OCI-LY7 (cell line): ENCODE data around the gene EIF2B1.

Experiments
- EZH2phosphoT487 ChIP-seq: fragments of 200-600 bp; sonication (generic); IDR thresholded peaks from 2 replicates; pipeline ENCODE4 v1.6.1; 2018; ENCODE audit warnings: low read depth, borderline replicate concordance, mild to moderate bottlenecking, mixed run types, antibody characterized with exemption, low read length, moderate library complexity, mixed read lengths
- TF ChIP-seq, protein P1 (sequence below): fragments of 200-600 bp; sonication (generic); conservative IDR thresholded peaks from 2 replicates; pipeline ENCODE4 v1.5.1; 2014; ENCODE audit warnings: mild to moderate bottlenecking, antibody characterized with exemption, low read length, moderate library complexity, mixed read lengths

DNA sequence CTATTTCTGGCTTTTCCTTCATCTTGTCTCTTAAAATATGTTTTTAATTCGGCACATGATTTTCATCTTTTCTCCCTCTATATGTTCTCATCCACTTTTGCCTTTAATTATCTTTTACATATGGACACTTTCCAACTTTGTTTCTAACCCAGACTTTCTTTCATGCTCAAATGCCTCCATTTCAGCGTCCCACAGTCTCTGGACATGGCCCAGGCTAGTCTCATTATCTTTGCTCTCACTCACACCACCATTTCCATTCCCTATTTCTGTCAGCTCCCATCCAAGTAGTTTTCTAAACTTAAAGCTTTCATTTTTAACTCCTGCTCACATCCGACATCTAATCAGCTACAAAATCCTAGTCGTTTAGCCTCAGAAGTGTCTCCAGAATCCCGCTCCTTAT lies 14.9 kb upstream of the EIF2B1 start:
- no peak for TF ChIP-seq EZH2phosphoT487
- TF ChIP-seq, protein P1, sequence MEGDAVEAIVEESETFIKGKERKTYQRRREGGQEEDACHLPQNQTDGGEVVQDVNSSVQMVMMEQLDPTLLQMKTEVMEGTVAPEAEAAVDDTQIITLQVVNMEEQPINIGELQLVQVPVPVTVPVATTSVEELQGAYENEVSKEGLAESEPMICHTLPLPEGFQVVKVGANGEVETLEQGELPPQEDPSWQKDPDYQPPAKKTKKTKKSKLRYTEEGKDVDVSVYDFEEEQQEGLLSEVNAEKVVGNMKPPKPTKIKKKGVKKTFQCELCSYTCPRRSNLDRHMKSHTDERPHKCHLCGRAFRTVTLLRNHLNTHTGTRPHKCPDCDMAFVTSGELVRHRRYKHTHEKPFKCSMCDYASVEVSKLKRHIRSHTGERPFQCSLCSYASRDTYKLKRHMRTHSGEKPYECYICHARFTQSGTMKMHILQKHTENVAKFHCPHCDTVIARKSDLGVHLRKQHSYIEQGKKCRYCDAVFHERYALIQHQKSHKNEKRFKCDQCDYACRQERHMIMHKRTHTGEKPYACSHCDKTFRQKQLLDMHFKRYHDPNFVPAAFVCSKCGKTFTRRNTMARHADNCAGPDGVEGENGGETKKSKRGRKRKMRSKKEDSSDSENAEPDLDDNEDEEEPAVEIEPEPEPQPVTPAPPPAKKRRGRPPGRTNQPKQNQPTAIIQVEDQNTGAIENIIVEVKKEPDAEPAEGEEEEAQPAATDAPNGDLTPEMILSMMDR, result no peak
